GM12801 (cell line): ENCODE measurements around the gene TASP1.

ENCODE experiments used
- CTCF ChIP-seq: IDR thresholded peaks from one replicate; pipeline ENCODE4 v1.5.1; 2011; ENCODE audit warnings: control low read depth; ENCODE audit not compliant: insufficient read length; ENCODE audit errors: extremely low read depth

Gene TASP1

GRCh38 chr20:13474467-13474866, 164.3 kb downstream of the TASP1 start:
- TF ChIP-seq CTCF, result no peak

GRCh38 chr20:13469262-13469661, 169.5 kb downstream of the TASP1 start:
- no peak for TF ChIP-seq CTCF

- TF ChIP-seq CTCF, result no peak
Measured at GRCh38 chr20:13468166-13468565, 170.6 kb downstream of the TASP1 start.

GRCh38 chr20:13464702-13465101, 174.0 kb downstream of the TASP1 start:
- TF ChIP-seq CTCF, result no peak

GRCh38 chr20:13461849-13462458, 176.8 kb downstream of the TASP1 start:
- no peak for TF ChIP-seq CTCF

GRCh38 chr20:13458860-13459451, 179.8 kb downstream of the TASP1 start:
- peak; percentile 56 for TF ChIP-seq CTCF

- no peak for TF ChIP-seq CTCF
Measured at GRCh38 chr20:13457487-13457886, 181.2 kb downstream of the TASP1 start.
